ENCODE measurements around the gene FAM168B.

FAM168B gene

GRCh38 chr2:131026919-131027318, 66.3 kb downstream of the FAM168B start:
- H2AFZ ChIP-seq (ENCODE audit: insufficient read depth, low read length, poor library complexity): no peak overlapping the region
- peak overlapping the region; percentile 12 for H3K4me2 ChIP-seq (ENCODE audit: low read length)
- H3K9me3 ChIP-seq (ENCODE audit: insufficient read depth, low read depth, low read length): peaks cover 7% of the 10 kb centered on the region
- no peak overlapping the region for H4K12ac ChIP-seq (ENCODE audit: low read depth, low read length)
- H3K23ac ChIP-seq (ENCODE audit: low read length): no peak overlapping the region
- no peak overlapping the region for H4K91ac ChIP-seq (ENCODE audit: low read depth, low read length)
- H4K8ac ChIP-seq (ENCODE audit: low read depth, low read length): no peak overlapping the region
- no peak overlapping the region for H3K4me3 ChIP-seq (ENCODE audit: low read depth, low read length)
- H2BK12ac ChIP-seq (ENCODE audit: low read length): no peak overlapping the region
- no peaks in the 10 kb centered on the region for H3K79me2 ChIP-seq (ENCODE audit: control insufficient read depth, insufficient read depth, low read length, poor library complexity)
- no peaks in the 10 kb centered on the region for H3K79me1 ChIP-seq (ENCODE audit: low read length)
- H3K4ac ChIP-seq (ENCODE audit: low read depth, low read length): no peak overlapping the region
- peaks cover 3 to 6% of the 10 kb centered on the region in 2 experiments for H3K4me1 ChIP-seq (ENCODE audit: control insufficient read depth in 1 of 2, insufficient read depth in 2 of 2, low read length in 2 of 2)
- no peak overlapping the region for H2BK5ac ChIP-seq (ENCODE audit: low read depth, low read length, poor library complexity)
- no peak overlapping the region for H3K27ac ChIP-seq (ENCODE audit: low read depth, low read length)
- no peak for DNase-seq
- WGBS (ENCODE audit: extremely low coverage, insufficient coverage, insufficient read length): no CpG with 5 or more reads among the region's 5 CpGs
- no peak overlapping the region for H2AK5ac ChIP-seq (ENCODE audit: low read length)
- no peaks in the 10 kb centered on the region for H3K27me3 ChIP-seq (ENCODE audit: insufficient read depth, low read length)
- H3K14ac ChIP-seq (ENCODE audit: low read length): no peak overlapping the region
- no peak overlapping the region for H2BK120ac ChIP-seq (ENCODE audit: insufficient read depth, low read length, poor library complexity)
- H3K36me3 ChIP-seq (ENCODE audit: control insufficient read depth in 1 of 2, insufficient read depth in 2 of 2, low read length in 2 of 2): no peaks in the 10 kb centered on the region
- H3K18ac ChIP-seq (ENCODE audit: low read length): no peak overlapping the region
- H3K9ac ChIP-seq (ENCODE audit: low read length): no peak overlapping the region

- Histone ChIP-seq H2AFZ (ENCODE audit: insufficient read depth, low read length, poor library complexity) (no peak overlapping the region), H4K91ac (ENCODE audit: low read depth, low read length) (no peak overlapping the region), H3K4me2 (ENCODE audit: low read length) (no peak overlapping the region), H2BK5ac (ENCODE audit: low read depth, low read length, poor library complexity) (no peak overlapping the region), H4K12ac (ENCODE audit: low read depth, low read length) (no peak overlapping the region), H4K8ac (ENCODE audit: low read depth, low read length) (no peak overlapping the region), H3K36me3 (ENCODE audit: control insufficient read depth in 1 of 2, insufficient read depth in 2 of 2, low read length in 2 of 2) (no peaks in the 10 kb centered on the region), H3K27ac (ENCODE audit: low read depth, low read length) (no peak overlapping the region), H3K4me1 (ENCODE audit: control insufficient read depth in 1 of 2, insufficient read depth in 2 of 2, low read length in 2 of 2) (no peaks in the 10 kb centered on the region), H3K9me3 (ENCODE audit: insufficient read depth, low read depth, low read length) (peaks cover 7% of the 10 kb centered on the region), H3K79me2 (ENCODE audit: control insufficient read depth, insufficient read depth, low read length, poor library complexity) (no peaks in the 10 kb centered on the region), H3K14ac (ENCODE audit: low read length) (no peak overlapping the region), H3K18ac (ENCODE audit: low read length) (no peak overlapping the region), H2AK5ac (ENCODE audit: low read length) (no peak overlapping the region), H3K4ac (ENCODE audit: low read depth, low read length) (no peak overlapping the region), H2BK120ac (ENCODE audit: insufficient read depth, low read length, poor library complexity) (no peak overlapping the region), H3K23ac (ENCODE audit: low read length) (no peak overlapping the region), H3K27me3 (ENCODE audit: insufficient read depth, low read length) (no peaks in the 10 kb centered on the region), H3K79me1 (ENCODE audit: low read length) (no peaks in the 10 kb centered on the region), H3K4me3 (ENCODE audit: low read depth, low read length) (no peak overlapping the region), H2BK12ac (ENCODE audit: low read length) (no peak overlapping the region), H3K9ac (ENCODE audit: low read length) (no peak overlapping the region)
- WGBS (ENCODE audit: extremely low coverage, insufficient coverage, insufficient read length): no CpG with 5 or more reads among the region's 1 CpG
- DNase-seq: peak; percentile 16 to 34
Observed at GRCh38 chr2:131023758-131024157, 69.5 kb downstream of the FAM168B start.

- WGBS (ENCODE audit: extremely low coverage, insufficient coverage, insufficient read length): no CpG with 5 or more reads among the region's 1 CpG
- H3K23ac ChIP-seq (ENCODE audit: low read length): no peak overlapping the region
- no peak overlapping the region for H3K4ac ChIP-seq (ENCODE audit: low read depth, low read length)
- no peaks in the 10 kb centered on the region for H3K27me3 ChIP-seq (ENCODE audit: insufficient read depth, low read length)
- H2BK12ac ChIP-seq (ENCODE audit: low read length): no peak overlapping the region
- peak in 1 of 2 donors; percentile 35 for DNase-seq
- no peak overlapping the region for H3K9ac ChIP-seq (ENCODE audit: low read length)
- H2AFZ ChIP-seq (ENCODE audit: insufficient read depth, low read length, poor library complexity): no peak overlapping the region
- H3K14ac ChIP-seq (ENCODE audit: low read length): no peak overlapping the region
- no peak overlapping the region for H4K8ac ChIP-seq (ENCODE audit: low read depth, low read length)
- no peak overlapping the region for H2BK5ac ChIP-seq (ENCODE audit: low read depth, low read length, poor library complexity)
- no peak overlapping the region for H3K4me2 ChIP-seq (ENCODE audit: low read length)
- H4K91ac ChIP-seq (ENCODE audit: low read depth, low read length): no peak overlapping the region
- no peaks in the 10 kb centered on the region for H3K4me1 ChIP-seq (ENCODE audit: control insufficient read depth in 1 of 2, insufficient read depth in 2 of 2, low read length in 2 of 2)
- no peaks in the 10 kb centered on the region for H3K79me2 ChIP-seq (ENCODE audit: control insufficient read depth, insufficient read depth, low read length, poor library complexity)
- no peak overlapping the region for H2AK5ac ChIP-seq (ENCODE audit: low read length)
- no peaks in the 10 kb centered on the region for H3K36me3 ChIP-seq (ENCODE audit: control insufficient read depth in 1 of 2, insufficient read depth in 2 of 2, low read length in 2 of 2)
- peaks cover 2% of the 10 kb centered on the region for H3K9me3 ChIP-seq (ENCODE audit: insufficient read depth, low read depth, low read length)
- H4K12ac ChIP-seq (ENCODE audit: low read depth, low read length): no peak overlapping the region
- no peaks in the 10 kb centered on the region for H3K79me1 ChIP-seq (ENCODE audit: low read length)
- H3K4me3 ChIP-seq (ENCODE audit: low read depth, low read length): no peak overlapping the region
- H3K27ac ChIP-seq (ENCODE audit: low read depth, low read length): no peak overlapping the region
- no peak overlapping the region for H2BK120ac ChIP-seq (ENCODE audit: insufficient read depth, low read length, poor library complexity)
- no peak overlapping the region for H3K18ac ChIP-seq (ENCODE audit: low read length)
Observed at GRCh38 chr2:131022731-131023130, 70.5 kb downstream of the FAM168B start.

GRCh38 chr2:131016826-131017741, 76.2 kb downstream of the FAM168B start:
- peak; percentile 76 to 77 for DNase-seq
- Histone ChIP-seq H2AK5ac (ENCODE audit: low read length) (no peak overlapping the region), H3K27ac (ENCODE audit: low read depth, low read length) (no peak overlapping the region), H4K12ac (ENCODE audit: low read depth, low read length) (no peak overlapping the region), H3K79me2 (ENCODE audit: control insufficient read depth, insufficient read depth, low read length, poor library complexity) (no peaks in the 10 kb centered on the region), H3K14ac (ENCODE audit: low read length) (no peak overlapping the region), H3K9ac (ENCODE audit: low read length) (no peak overlapping the region), H3K9me3 (ENCODE audit: insufficient read depth, low read depth, low read length) (no peaks in the 10 kb centered on the region), H4K8ac (ENCODE audit: low read depth, low read length) (no peak overlapping the region), H2AFZ (ENCODE audit: insufficient read depth, low read length, poor library complexity) (no peak overlapping the region), H3K4me3 (ENCODE audit: low read depth, low read length) (no peak overlapping the region), H3K4me1 (ENCODE audit: control insufficient read depth in 1 of 2, insufficient read depth in 2 of 2, low read length in 2 of 2) (peaks cover 0 to 3% of the 10 kb centered on the region in 2 experiments), H3K18ac (ENCODE audit: low read length) (no peak overlapping the region), H3K79me1 (ENCODE audit: low read length) (no peaks in the 10 kb centered on the region), H3K4me2 (ENCODE audit: low read length) (no peak overlapping the region), H2BK12ac (ENCODE audit: low read length) (no peak overlapping the region), H3K36me3 (ENCODE audit: control insufficient read depth in 1 of 2, insufficient read depth in 2 of 2, low read length in 2 of 2) (no peaks in the 10 kb centered on the region), H3K27me3 (ENCODE audit: insufficient read depth, low read length) (no peaks in the 10 kb centered on the region), H2BK120ac (ENCODE audit: insufficient read depth, low read length, poor library complexity) (no peak overlapping the region), H2BK5ac (ENCODE audit: low read depth, low read length, poor library complexity) (no peak overlapping the region), H3K23ac (ENCODE audit: low read length) (peak overlapping the region; percentile 94), H3K4ac (ENCODE audit: low read depth, low read length) (no peak overlapping the region), H4K91ac (ENCODE audit: low read depth, low read length) (no peak overlapping the region)
- WGBS (ENCODE audit: extremely low coverage, insufficient coverage, insufficient read length): no CpG with 5 or more reads among the region's 8 CpGs

Measured in trophoblast cell (in vitro differentiated cells and primary cell).